Activated CD8-positive, alpha-beta memory T cell treated with anti-CD3 and anti-CD28 coated beads for 4 hours (primary cell): ENCODE data around the gene RRN3.
"Not testable (repeated sequence)": the region's sequence is repeated elsewhere in the genome, so short reads cannot be mapped to it uniquely, and the experiment has no call there.

Source experiments
- DNase-seq, 2 donors: peaks; one replicate each; pipeline ENCODE4 v3.0.0-alpha.2; 2020; ENCODE audit warnings: low read depth in 2 of 2

The RRN3 gene

DNA sequence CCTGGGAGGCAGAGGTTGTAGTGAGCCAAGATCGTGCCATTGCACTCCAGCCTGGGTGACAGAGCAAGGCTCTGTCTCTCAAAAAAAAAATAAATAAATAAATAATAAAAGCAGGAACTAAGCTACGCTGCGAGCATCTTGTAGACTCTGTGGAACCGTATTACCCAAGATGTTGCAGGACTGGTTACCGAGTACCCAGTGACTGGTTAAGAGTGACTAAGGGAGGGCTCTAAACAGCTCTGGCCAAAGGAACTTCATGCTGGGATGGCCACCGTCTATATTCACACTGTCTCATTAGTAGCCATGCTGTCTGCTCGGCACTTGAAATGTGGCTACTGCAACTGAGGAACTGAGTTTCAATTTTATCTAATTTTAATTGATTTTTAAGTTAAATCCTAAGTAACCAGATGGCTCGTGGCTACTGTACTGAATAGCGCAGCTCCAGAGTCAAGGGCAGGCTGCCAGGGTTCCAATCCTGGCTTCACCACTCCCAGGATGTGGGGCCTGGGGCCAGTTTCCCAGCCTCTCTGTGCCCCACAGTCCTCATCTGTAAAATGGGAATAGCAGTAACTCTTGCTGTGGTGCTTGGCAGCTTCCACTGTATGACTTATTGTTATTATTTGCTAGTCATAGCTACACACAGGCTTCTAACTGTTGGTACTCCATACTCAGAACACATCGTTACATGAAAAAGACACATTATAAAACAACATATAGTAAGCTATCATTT, 41.2 kb downstream of the RRN3 start:
- DNase-seq: no peak

DNA sequence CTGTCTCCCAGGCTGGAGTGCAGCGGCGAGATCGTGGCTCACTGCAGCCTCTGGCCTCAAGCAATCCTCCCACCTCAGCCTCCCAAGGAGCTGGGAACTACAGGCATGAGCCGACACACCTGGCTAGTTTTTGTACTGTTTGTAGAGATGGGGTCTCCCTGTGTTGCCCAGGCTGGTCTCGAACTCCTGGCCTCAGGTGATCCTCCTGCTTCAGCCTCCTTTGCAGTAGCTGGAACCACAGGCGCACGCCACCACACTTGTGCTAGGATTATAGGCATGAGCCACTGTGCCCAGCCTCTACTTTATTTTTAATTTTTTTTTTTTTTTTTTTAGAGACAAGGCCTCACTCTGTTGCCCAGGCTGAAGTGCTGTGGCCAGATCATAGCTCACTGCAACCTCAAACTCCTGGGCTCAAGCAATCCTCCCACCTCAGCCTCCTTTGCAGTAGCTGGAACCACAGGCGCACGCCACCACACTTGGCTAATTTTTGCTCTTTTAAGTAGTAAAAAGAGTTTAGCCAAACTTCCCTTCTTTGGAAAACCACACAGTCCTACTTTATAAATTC, 42.6 kb downstream of the RRN3 start:
- DNase-seq: no peak

DNA sequence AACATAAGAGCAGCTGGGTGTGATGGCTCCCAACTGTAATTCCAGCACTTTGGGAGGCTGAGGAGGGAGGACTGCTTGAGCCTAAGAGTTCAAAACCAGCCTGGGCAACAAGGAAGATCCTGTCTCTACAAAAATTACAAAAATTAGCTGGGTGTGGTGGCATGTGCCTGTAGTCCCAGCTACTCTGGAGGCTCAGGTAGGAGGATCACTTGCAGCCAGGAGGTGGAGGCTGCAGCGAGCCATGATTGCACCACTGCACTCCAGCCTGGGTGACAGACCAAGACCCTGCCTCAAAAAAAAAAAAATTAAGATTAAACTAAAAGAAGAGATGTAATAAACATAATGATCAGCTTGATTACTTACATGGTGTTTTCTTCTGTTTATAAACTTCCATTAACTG, 43.6 kb downstream of the RRN3 start:
- DNase-seq: not testable (repeated sequence)

DNA sequence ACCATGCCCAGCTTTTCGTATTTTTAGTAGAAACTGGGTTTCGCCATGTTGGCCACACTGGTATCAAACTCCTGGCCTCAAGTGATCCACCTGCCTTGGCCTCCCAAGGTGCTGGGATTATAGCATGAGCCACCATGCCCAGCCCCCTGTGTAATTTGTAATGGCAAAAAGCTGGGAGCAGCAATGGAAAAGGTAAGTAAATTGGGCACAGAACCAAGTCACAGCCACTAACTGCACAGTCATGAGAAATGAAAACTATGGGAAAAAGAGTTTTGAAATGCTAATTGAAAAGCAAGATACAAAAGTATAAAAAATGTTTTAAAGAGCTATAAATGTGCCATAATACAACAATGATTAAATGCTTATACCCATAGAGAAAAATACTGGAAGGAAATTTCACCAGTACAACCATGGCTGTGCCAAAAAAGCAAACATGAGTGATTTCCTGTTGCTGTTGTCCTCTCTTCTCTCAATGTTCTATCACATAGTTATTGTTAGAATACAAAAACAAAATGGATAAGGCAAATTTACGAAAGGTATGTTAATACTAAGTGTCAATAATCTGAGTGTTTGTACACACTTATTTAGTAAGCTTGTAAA, 44.4 kb downstream of the RRN3 start:
- no peak for DNase-seq

DNA sequence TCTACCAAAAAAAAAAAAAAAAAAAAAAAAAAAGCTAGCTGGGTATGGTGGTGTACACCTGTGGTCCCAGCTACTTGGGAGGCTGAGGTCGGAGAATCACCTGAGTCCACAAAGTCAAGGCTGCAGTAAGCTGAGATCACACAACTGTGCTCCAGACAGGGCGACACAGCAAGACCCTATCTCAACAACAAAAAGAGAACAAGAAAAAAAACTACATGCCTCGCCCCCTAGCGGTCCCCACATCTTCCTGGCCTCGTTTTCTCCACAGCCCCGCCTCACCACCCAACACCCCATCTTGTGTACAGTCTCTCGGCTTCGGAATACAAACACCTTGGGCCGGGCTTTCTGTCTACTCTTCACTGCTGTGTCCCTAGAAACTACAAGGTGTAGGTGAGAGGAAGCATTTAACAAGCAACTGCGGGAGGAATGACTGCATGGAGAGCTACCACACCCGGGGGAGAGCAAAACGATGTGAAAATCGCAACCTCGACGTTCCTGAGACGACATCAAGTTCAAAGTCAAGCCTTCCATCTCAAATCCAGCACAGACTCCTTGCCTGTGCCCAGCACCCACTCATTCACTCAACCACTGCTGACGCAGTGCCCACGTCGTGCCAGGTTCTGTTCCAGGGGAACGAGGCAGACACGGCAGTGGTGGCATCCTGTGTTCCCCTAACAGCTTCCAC, 47.2 kb downstream of the RRN3 start:
- DNase-seq: no peak

DNA sequence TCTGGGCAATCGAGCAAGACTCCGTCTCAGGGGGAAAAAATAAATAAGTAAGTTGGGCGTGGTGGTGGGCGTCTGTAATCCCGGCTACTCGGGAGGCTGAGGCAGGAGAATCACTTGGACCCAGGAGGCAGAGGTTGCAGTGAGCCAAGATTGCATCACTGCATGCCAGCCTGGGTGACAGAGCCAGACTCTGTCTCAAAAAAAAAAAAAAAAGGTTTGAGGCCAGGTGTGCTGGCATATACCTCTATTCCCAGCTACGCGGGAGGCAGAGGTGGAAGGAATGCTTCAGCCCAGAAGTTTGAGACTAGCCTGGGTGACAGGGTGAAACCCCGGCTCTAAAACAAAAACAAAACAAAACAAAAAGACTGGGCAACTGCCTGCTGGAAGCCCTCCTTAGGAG, 48.8 kb downstream of the RRN3 start:
- DNase-seq: not testable (repeated sequence)

DNA sequence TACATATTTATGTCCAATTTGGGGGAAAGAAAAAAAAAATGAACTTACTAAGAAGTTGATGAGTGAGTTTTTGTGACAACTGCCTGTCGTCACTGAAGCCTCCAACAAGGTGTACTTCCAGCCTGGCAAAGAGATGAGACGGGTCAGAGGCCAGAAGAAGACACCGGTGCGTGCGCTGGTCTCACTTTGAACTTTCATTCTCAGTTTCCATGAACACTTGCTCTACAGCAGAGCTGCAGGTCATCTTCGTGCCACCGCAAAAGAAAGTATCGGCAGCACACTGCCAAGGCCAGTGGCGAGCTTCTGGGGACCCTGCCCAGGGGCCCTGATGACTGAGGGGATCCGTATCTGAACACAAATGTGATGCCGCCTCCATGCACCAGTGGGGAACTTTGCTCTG, 49.8 kb downstream of the RRN3 start:
- DNase-seq: no peak

DNA sequence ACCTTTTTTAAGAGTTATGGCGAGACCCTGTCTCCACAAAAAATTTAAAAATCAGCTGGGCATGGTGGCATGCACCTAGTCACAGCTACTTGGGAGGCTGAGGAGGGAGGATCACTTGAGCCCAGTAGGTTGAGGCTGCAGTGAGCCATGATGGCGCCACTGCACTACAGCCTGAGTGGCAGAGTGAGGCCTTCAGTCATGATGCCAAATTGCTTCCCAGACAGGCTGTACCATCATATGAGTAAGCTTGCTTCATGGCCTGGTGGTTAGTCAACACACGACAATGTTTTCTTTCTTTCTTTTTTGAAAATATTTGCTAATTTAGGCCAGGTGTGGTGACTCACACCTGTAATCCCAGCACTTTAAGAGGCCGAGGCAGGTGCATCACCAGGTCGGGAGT, 50.7 kb downstream of the RRN3 start:
- DNase-seq: no peak

DNA sequence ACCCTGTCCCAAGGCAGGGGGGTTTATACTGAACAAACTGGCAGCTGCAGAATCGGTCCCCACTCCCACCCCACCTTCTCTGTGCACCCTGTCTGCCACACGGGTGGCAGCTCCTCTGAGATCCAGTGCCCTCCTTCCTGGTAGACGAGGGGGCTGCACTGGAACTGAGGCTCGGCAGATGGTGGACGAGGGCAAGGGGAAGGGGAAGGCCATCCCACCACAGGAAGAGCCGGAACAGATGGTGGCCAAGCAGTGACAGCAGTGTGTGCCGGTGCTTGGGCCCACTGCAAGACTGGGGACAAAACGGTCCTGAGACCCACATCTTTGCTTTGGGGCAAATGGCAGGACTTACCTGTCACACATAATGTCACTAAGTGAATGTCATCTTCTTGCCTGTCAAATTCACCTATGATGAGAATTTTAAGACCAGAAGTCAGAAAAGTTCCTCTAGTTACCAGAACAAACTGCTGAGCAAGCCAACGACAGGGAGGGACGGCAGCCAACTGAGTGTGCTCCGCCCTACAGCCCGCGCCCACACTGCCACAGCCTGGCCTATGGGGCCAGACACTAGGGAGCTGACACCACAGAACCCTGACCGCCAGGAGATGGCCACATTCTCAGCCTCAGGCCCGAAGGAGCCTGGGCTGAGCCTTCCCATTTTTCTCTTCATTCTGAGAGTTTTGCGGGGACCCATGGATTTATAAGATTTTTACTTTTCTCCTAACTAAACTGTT, 52.6 kb downstream of the RRN3 start:
- DNase-seq: no peak

DNA sequence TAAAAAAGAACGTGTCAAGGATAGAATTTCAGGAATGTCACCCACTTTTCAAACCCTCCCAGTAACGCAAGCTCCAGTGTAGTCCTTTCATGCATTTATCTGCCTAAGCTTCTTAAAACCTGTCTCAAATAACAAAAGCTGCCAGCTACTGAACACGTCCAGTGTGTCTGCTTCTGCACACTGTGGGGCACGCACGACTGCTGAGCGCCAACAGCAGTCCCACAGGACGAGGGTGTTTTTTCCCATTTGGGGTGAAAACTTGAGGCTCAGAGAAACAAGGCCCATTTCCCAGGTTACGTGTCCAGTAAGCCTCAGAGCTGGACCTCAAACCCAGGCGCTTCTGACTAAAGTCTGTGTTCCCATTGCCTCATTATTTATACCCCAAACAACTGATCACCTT, 55.4 kb downstream of the RRN3 start:
- no peak for DNase-seq

DNA sequence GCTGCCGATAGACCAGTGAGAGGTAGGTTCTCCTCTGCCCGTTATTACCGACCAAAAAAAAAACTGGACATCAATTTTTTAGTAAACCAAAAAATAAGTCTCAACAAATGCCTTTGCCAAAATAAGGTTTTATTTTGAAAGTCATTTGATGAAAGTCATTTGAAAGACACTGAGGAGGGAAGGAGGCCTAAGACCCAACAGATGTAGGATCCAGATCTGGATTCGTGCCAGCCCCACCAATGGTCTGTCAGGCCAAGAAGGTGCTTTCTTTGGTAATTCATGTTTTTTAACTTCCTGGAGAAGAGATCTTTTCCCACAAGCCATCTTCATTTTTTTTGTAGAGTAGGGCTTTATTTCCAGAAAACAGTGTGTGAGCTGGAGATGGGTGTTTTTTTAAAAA, 56.3 kb downstream of the RRN3 start:
- no peak for DNase-seq

DNA sequence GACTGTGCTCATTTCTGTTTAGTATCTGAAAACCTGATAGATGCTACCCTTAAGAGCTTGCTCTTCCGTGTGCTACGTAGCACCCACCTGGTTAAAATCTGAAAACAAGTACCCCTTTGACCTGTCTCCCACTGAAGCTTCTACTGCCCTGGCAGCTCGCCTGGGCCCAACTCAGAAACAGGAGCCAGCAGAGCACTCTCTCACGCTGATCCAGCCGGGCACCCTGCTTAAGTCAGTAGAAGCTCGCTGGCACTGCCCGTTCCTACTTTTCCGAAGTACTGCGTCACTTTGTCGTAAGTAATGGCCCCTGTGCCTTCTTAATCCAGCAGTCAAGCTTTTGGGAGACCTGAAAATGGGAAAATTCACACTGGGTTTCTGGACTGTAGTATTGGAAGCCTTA, 57.1 kb downstream of the RRN3 start:
- no peak for DNase-seq

DNA sequence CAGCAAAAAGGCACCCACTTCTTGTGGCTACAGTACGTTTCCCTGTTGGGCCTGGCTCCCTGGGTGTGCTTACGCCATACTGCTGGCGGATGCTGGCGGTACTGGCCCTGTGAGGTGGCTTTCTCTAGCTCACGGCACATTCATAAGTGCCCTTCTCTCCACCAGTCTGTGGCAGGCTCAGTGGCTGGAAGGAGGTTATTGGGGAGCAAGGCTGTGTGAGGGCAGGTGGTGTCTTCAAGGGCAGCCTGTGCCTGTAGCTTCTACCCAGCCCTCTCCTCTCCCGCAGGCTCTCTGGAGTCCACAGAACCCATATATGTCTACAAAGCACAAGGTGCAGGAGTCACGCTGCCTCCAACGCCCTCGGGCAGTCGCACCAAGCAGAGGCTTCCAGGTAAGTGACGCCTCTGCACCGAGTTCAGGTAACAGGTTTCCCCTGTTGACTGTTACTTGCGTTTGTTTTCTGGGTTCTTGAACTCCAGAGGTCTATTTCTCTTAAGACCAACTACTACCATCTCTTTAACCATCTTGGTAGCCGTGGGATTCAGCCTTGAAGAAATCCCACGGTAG, 58.8 kb downstream of the RRN3 start:
- DNase-seq: no peak

DNA sequence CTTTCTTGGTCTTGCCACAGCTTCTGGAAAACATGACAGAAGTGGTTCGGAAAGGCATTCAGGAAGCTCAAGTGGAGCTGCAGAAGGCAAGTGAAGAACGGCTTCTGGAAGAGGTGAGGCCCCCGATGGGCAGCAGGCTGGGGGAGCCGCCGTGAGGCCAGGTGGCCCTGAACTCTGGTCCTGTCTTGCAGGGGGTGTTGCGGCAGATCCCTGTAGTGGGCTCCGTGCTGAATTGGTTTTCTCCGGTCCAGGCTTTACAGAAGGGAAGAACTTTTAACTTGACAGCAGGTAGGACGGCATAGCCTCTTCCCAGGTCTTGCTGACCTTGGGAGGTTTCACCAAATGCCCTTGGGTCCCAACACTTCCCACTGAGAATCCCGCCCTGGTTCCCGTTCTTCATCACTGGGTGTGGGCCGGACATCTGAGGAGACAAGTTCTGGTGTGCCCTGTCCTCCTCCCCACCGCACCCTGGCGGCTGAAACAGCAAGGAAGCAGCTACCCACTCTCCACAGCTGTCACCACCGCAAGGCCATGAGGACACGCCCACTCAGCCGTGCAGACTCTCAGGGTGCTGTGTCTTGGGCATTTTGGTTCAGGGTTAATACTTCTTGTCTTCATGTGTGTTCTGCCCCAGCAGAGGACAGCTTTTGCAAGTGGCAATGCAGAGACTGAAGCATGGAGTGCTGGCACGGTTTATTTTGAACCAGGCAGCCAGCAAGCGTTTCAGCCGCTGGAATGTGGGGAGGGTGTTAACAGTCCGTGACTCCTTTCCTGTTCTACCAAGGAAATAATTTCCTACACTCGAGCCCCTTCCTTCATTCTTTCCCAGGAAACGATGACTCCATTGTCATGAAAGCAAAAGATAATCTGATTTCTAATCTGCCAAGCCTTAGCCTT, 59.6 kb downstream of the RRN3 start:
- no peak for DNase-seq

DNA sequence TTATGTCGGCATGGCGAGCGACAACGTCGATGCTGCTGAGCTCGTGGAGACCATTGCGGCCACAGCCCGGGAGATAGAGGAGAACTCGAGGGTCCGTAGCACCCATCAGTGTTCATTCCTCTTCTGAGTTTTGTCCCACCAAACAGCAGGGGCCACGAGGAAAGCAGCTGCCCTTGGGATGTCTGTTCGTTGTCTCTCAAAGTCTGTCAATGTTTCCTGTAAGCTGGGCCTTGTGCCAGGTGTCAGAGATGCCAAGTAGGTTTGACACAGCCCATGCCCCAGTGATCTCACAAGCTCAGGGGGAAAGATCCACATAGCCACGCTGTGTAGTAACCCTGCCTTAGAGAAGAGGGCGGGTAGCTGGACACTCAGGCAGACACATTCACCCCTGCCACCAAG, 60.8 kb downstream of the RRN3 start:
- no peak for DNase-seq

DNA sequence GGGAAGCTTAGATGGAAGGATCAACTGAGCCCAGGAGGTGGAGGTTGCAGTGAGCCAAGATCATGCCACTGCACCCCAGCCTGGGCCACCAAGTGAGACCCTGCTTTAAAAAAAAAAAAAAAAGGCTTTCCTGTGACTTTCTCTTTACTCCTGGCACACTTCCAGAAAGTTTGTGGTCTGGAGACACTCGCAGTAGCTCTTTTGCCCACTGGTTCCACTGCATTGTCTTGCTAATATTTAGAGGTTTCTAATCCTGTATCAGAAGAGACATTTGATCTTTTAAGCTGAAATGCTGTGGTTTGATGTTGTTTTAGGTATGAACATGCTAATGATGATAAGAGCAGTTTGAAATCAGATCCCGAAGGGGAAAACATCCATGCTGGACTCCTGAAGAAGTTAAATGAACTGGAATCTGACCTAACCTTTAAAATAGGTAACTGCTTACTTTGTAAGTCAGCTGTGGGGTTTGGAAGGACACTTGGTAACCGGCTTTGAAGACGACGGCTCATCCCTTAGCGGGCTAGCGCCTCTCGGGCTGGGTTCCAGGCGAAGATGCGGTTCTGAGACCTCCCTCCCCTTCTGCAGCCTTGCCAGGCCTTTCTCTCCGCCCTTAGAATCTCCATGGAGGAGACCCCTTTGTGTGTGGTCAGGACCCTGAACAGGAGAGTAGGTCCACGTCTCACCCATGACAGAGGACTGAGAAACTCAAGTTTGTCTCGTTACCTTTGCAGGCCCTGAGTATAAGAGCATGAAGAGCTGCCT, 61.3 kb downstream of the RRN3 start:
- no peak for DNase-seq

DNA sequence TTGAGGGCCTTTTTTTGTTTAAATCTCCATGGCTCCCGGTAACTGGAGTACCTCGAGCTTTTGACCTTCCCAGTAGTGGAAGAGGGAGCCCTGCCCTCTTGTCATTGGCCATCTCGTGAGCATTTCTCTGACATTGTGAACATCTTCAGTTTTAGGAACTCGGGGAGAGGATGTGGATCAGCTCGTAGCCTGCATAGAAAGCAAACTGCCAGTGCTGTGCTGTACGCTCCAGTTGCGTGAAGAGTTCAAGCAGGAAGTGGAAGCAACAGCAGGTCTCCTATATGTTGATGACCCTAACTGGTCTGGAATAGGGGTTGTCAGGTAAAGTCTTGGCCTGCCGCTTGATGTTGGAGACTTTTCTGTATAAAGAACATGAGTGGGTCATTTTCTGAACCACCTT, 62.5 kb downstream of the RRN3 start:
- no peak for DNase-seq

DNA sequence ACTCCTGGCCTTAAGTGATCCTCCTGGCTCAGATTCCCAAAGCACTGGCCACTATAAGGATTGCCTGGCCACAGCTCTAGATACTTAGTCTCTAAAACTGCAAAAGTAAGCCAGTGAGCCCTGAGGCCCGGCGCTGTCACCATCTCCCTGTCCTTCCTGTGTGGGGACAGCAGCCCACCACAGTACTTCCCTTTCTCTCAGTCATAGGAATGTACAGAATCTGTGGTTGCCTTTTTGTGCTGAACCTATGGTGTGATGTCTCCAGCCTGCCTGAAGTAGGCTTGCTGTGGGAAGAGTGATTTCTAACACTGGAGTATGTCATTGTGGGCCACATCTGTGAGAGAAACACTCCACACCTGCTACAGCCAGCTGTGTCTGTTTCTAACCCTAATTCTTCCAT, 62.9 kb downstream of the RRN3 start:
- DNase-seq: no peak

DNA sequence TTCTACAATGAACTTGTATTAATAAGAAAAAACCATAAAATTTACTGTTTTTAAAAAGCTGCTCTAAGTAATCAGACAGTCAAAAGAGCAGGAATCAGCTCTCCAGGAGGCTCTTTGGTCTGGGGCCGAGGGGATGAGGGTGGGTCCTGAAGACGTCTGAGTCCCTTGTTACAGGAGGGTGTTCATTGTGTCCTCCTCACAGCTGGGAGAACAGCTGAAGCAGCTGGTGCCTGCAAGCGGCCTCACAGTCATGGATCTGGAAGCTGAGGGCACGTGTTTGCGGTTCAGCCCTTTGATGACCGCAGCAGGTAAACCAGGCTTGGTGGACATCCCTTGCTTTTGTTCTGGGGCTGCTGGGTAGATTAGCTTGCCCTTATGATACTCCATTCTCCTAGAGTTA, 64.3 kb downstream of the RRN3 start:
- not testable (repeated sequence) for DNase-seq
